ENCODE measurements around the gene L2HGDH. TPM values are rescaled to one million over a fixed set of nuclear protein-coding genes. Genes with fewer than 3 reads are reported as not detected.
A peak's percentile ranks its signal among the peaks of the same experiment; 100 is the strongest.

L2HGDH gene
- total RNA-seq, 1 experiment from 2014 or later, result 25.0 TPM

GRCh38 chr14:50344116-50344775 lies 32.2 kb upstream of the L2HGDH start:
- intact Hi-C loops (cut with micrococcal nuclease; ENCODE audit: unreplicated experiment), result loop anchor here (5.0 kb wide), 1 partner anchor 188 kb away; the partner anchor contains the start of gene MAP4K5
- no TSS peak for BruUV-seq (replicated peaks)

GRCh38 chr14:50343434-50343833 lies 31.4 kb upstream of the L2HGDH start:
- Mint-ChIP-seq H3K27ac (ENCODE audit: unreplicated experiment) (no peak overlapping the region), H3K27me3 (ENCODE audit: insufficient read depth, unreplicated experiment) (no peaks in the 10 kb centered on the region), H3K36me3 (ENCODE audit: insufficient read depth, unreplicated experiment) (no peaks in the 10 kb centered on the region), H3K4me3 (ENCODE audit: unreplicated experiment) (no peak overlapping the region), H3K9me3 (ENCODE audit: unreplicated experiment) (no peaks in the 10 kb centered on the region), H3K4me1 (ENCODE audit: low read depth, unreplicated experiment) (peaks cover 17% of the 10 kb centered on the region)
- no TSS peak for BruUV-seq (replicated peaks)
- POLR2A ChIA-PET, result no interaction called here
- no peak for TF ChIP-seq CTCF (IDR thresholded peaks at IDR 0.05; ENCODE audit: insufficient read depth in 1 of 2, low read depth in 1 of 2, low read length in 1 of 2, severe bottlenecking in 1 of 2, unreplicated experiment in 1 of 2)
- Histone ChIP-seq H3K4me1 (peaks cover 8% of the 10 kb centered on the region), H3K36me3 (ENCODE audit: control insufficient read depth, insufficient read depth, low read length) (no peaks in the 10 kb centered on the region), H3K4me3 (ENCODE audit: low read depth, low read length) (no peak overlapping the region), H3K27me3 (replicated peaks; ENCODE audit: control insufficient read depth, insufficient read depth, low read length) (no peaks in the 10 kb centered on the region), H3K9me3 (no peaks in the 10 kb centered on the region)
- DNase-seq, result no peak
- CTCF ChIA-PET, result interaction anchor here (0.5 kb wide), 1 partner anchor 81 kb away, joined by 3 read pairs; no protein-coding TSS in a partner anchor
- intact Hi-C loops (cut with micrococcal nuclease; ENCODE audit: unreplicated experiment), result loop anchor here (5.0 kb wide), 1 partner anchor 189 kb away; the partner anchor contains the start of gene MAP4K5

More at GRCh38 chr14:50344116-50344775, 32.2 kb upstream of the L2HGDH start:
- POLR2A ChIA-PET, result no interaction called here
- H3K9me3 Mint-ChIP-seq (ENCODE audit: unreplicated experiment), result no peaks in the 10 kb centered on the region
- H3K4me1 ChIP-seq, result peaks cover 8% of the 10 kb centered on the region
- no peaks in the 10 kb centered on the region for H3K9me3 ChIP-seq
- H3K36me3 Mint-ChIP-seq (ENCODE audit: insufficient read depth, unreplicated experiment), result no peaks in the 10 kb centered on the region
- H3K4me1 Mint-ChIP-seq (ENCODE audit: low read depth, unreplicated experiment), result peaks cover 17% of the 10 kb centered on the region
- no peaks in the 10 kb centered on the region for H3K27me3 ChIP-seq (replicated peaks; ENCODE audit: control insufficient read depth, insufficient read depth, low read length)
- no peaks in the 10 kb centered on the region for H3K27me3 Mint-ChIP-seq (ENCODE audit: insufficient read depth, unreplicated experiment)
- CTCF ChIA-PET, result no interaction called here
- no peak for TF ChIP-seq CTCF (IDR thresholded peaks at IDR 0.05; ENCODE audit: insufficient read depth in 1 of 2, low read depth in 1 of 2, low read length in 1 of 2, severe bottlenecking in 1 of 2, unreplicated experiment in 1 of 2)
- no peak for DNase-seq
- no peaks in the 10 kb centered on the region for H3K36me3 ChIP-seq (ENCODE audit: control insufficient read depth, insufficient read depth, low read length)
- no peak overlapping the region for H3K4me3 ChIP-seq (ENCODE audit: low read depth, low read length)
- H3K27ac Mint-ChIP-seq (ENCODE audit: unreplicated experiment), result no peak overlapping the region
- H3K4me3 Mint-ChIP-seq (ENCODE audit: unreplicated experiment), result no peak overlapping the region

- H3K9me3 Mint-ChIP-seq (ENCODE audit: unreplicated experiment), result no peaks in the 10 kb centered on the region
- H3K36me3 ChIP-seq (ENCODE audit: control insufficient read depth, insufficient read depth, low read length), result no peaks in the 10 kb centered on the region
- no peaks in the 10 kb centered on the region for H3K27me3 Mint-ChIP-seq (ENCODE audit: insufficient read depth, unreplicated experiment)
- H3K4me3 Mint-ChIP-seq (ENCODE audit: unreplicated experiment), result no peak overlapping the region
- peak; percentile 17 to 38 for DNase-seq
- ChIA-PET CTCF (interaction anchor here (0.6 to 1.4 kb wide), 4 partner anchors 10 to 440 kb away, joined by 4 to 5 read pairs (median 4); no protein-coding TSS in a partner anchor), POLR2A (no interaction called here)
- no peaks in the 10 kb centered on the region for H3K9me3 ChIP-seq
- intact Hi-C loops (cut with micrococcal nuclease; ENCODE audit: unreplicated experiment), result loop anchor here (5.0 kb wide), 1 partner anchor 190 kb away; the partner anchor contains the start of gene MAP4K5
- H3K27me3 ChIP-seq (replicated peaks; ENCODE audit: control insufficient read depth, insufficient read depth, low read length), result no peaks in the 10 kb centered on the region
- no TSS peak for BruUV-seq (replicated peaks)
- no peak overlapping the region for H3K4me3 ChIP-seq (ENCODE audit: low read depth, low read length)
- peaks cover 12% of the 10 kb centered on the region for H3K4me1 Mint-ChIP-seq (ENCODE audit: low read depth, unreplicated experiment)
- no peaks in the 10 kb centered on the region for H3K36me3 Mint-ChIP-seq (ENCODE audit: insufficient read depth, unreplicated experiment)
- peak in 1 of 2 experiments; percentile 6 for TF ChIP-seq CTCF (IDR thresholded peaks at IDR 0.05; ENCODE audit: insufficient read depth in 1 of 2, low read depth in 1 of 2, low read length in 1 of 2, severe bottlenecking in 1 of 2, unreplicated experiment in 1 of 2)
- peaks cover 3% of the 10 kb centered on the region for H3K4me1 ChIP-seq
- no peak overlapping the region for H3K27ac Mint-ChIP-seq (ENCODE audit: unreplicated experiment)
Measured at GRCh38 chr14:50342221-50343078, 30.4 kb upstream of the L2HGDH start.
